ENCODE measurements around the gene TCAP.
"Not testable (repeated sequence)": the region's sequence is repeated elsewhere in the genome, so short reads cannot be mapped to it uniquely, and the experiment has no call there.

The TCAP gene

GRCh38 chr17:39684369-39685192 is 19.4 kb downstream of the TCAP start:
- no peak for DNase-seq

GRCh38 chr17:39687101-39687545 is 22.0 kb downstream of the TCAP start:
- DNase-seq: no peak

- DNase-seq: peak; percentile 90
These were observed 22.7 kb downstream of the TCAP start, which contains the start of gene PGAP3 for GRCh38 chr17:39687546-39688474. Gene PGAP3, minus strand, starts transcription at chr17:39688057. Its CDS starts 43 bp downstream, at chr17:39688014.

GRCh38 chr17:39688475-39688835 is 23.3 kb downstream of the TCAP start:
- DNase-seq: no peak

GRCh38 chr17:39688945-39689344 is 23.8 kb downstream of the TCAP start:
- DNase-seq: no peak

- no peak for DNase-seq
These were observed 29.4 kb downstream of the TCAP start for GRCh38 chr17:39694593-39694992.

- no peak for DNase-seq
These were observed 29.9 kb downstream of the TCAP start for GRCh38 chr17:39695089-39695474.

- DNase-seq: no peak
These were observed 31.6 kb downstream of the TCAP start for GRCh38 chr17:39696731-39697130.

GRCh38 chr17:39697961-39698360 is 32.8 kb downstream of the TCAP start:
- no peak for DNase-seq

- DNase-seq: not testable (repeated sequence)
These were observed 34.1 kb downstream of the TCAP start for GRCh38 chr17:39699157-39699817.

GRCh38 chr17:39699818-39700147 is 34.6 kb downstream of the TCAP start, which contains the start of gene ERBB2:
Gene ERBB2, plus strand, starts transcription at chr17:39700064. Its CDS starts 175 bp downstream, at chr17:39700239.
- peak; percentile 45 for DNase-seq

GRCh38 chr17:39700148-39700987 is 35.2 kb downstream of the TCAP start:
- DNase-seq: no peak

GRCh38 chr17:39701012-39701783 is 36.0 kb downstream of the TCAP start:
- DNase-seq: no peak

- DNase-seq: no peak
These were observed 36.8 kb downstream of the TCAP start for GRCh38 chr17:39701784-39702422.

GRCh38 chr17:39702901-39703893 is 38.0 kb downstream of the TCAP start:
- DNase-seq: no peak

GRCh38 chr17:39703913-39704312 is 38.8 kb downstream of the TCAP start:
- no peak for DNase-seq

- DNase-seq: peak; percentile 5
These were observed 39.8 kb downstream of the TCAP start for GRCh38 chr17:39704821-39705551.

- no peak for DNase-seq
These were observed 40.7 kb downstream of the TCAP start for GRCh38 chr17:39705786-39706348.

Measured in kidney glomerular epithelial cell (primary cell).